Panc1 (cell line): ENCODE measurements around the gene KRI1. TPM values are rescaled to one million over a fixed set of nuclear protein-coding genes. Genes with fewer than 3 reads are reported as not detected.

Experiments used
- ATAC-seq: fragments of 200-7000 bp; cut with Tn5 transposase; 2 replicates; pipeline ENCODE4 v1.9.1; 2020; ENCODE audit warnings: mild to moderate bottlenecking, moderate library complexity
- BruUV-seq: library from RNA; stranded (reverse); fragments of 400-500 nt; replicated peaks from 2 replicates; lab custom pipeline; 2021; lab: Mats Ljungman, UMichigan
- CTCF ChIA-PET: fragments of 300-600 bp; sonication (Branson Sonifier 250); formaldehyde crosslinking; loops from one replicate; lab custom pipeline; 2022; ENCODE audit warnings: antibody characterized with exemption; lab: Charles Lee
- POLR2A ChIA-PET: fragments of 300-600 bp; sonication (Branson Sonifier 250); formaldehyde crosslinking; loops from one replicate; lab custom pipeline; 2022; ENCODE audit warnings: antibody characterized with exemption; lab: Charles Lee
- DNase-seq: peaks from one replicate; pipeline ENCODE4 v3.0.0-alpha.2; 2010; ENCODE audit warnings: low read depth, low spot score
- H3K27ac ChIP-seq: 2 replicates; pipeline ENCODE4 v1.5.1; 2011; ENCODE audit warnings: mild to moderate bottlenecking, low read length, inconsistent platforms
- H3K27me3 ChIP-seq: fragments of 200-500 bp; sonication (Bioruptor generic); 2 replicates; pipeline ENCODE4 v1.6.0; 2014; ENCODE audit warnings: low read length, inconsistent platforms; ENCODE audit not compliant: control insufficient read depth, insufficient read depth
- H3K36me3 ChIP-seq: fragments of 200-500 bp; sonication (Bioruptor generic); 2 replicates; pipeline ENCODE4 v1.5.1; 2014; ENCODE audit warnings: inconsistent platforms, mild to moderate bottlenecking, low read length, moderate library complexity; ENCODE audit not compliant: control insufficient read depth, insufficient read depth
- H3K4me1 ChIP-seq: 2 replicates; pipeline ENCODE4 v1.5.1; 2011; ENCODE audit warnings: inconsistent platforms, mild to moderate bottlenecking, low read length, moderate library complexity; ENCODE audit not compliant: control insufficient read depth, insufficient read depth
- H3K4me3 ChIP-seq, 2 experiments: 2 replicates each; pipeline ENCODE4 v1.5.1; 2011 to 2012; ENCODE audit warnings: low read depth in 2 of 2, low read length in 2 of 2, mild to moderate bottlenecking in 2 of 2, inconsistent platforms in 1 of 2, moderate library complexity in 1 of 2
- H3K9me3 ChIP-seq: fragments of 200-500 bp; sonication (Bioruptor generic); 2 replicates; pipeline ENCODE4 v1.5.1; 2014; ENCODE audit warnings: low read depth, mild to moderate bottlenecking, inconsistent platforms, low read length, moderate library complexity; ENCODE audit not compliant: control insufficient read depth, insufficient read depth
- POLR2AphosphoS5 ChIP-seq: IDR thresholded peaks from 2 replicates; pipeline ENCODE4 v1.6.1; 2012; ENCODE audit warnings: mild to moderate bottlenecking, low read depth, low read length, moderate library complexity
- SIN3A ChIP-seq: IDR thresholded peaks from 2 replicates; pipeline ENCODE4 v1.6.1; 2012; ENCODE audit warnings: low read depth, mild to moderate bottlenecking, low read length, moderate library complexity, borderline replicate concordance; ENCODE audit not compliant: insufficient read depth
- TCF7L2 ChIP-seq: IDR thresholded peaks from 2 replicates; pipeline ENCODE4 v1.6.1; 2011; ENCODE audit warnings: mild to moderate bottlenecking, low read depth, low read length, inconsistent platforms
- in situ Hi-C: cut with HindIII; loops from 2 replicates; pipeline ENCODE4 v1.10.0; 2016; ENCODE audit warnings: low sequenced_read_pairs, low pct_unique_long_range_greater_than_20kb
- intact Hi-C: fragments of 100-400 bp; cut with micrococcal nuclease; formaldehyde crosslinking; loops from one replicate; pipeline ENCODE4 v1.10.0; 2022; ENCODE audit not compliant: unreplicated experiment
- total RNA-seq: library from RNA; stranded (reverse); gene quantifications from one replicate; pipeline ENCODE4 v1.2.1, GENCODE V29; 2021; ENCODE audit not compliant: unreplicated experiment
- TF ChIP-seq, protein P1 (sequence below): fragments of 450-650 bp; IDR thresholded peaks from 2 replicates; pipeline ENCODE4 v1.5.1; 2017; ENCODE audit warnings: mild to moderate bottlenecking
- TF ChIP-seq, protein P2 (sequence below), 2 experiments: IDR thresholded peaks; 2 replicates each; pipeline ENCODE4 v1.6.1; 2011 to 2012; ENCODE audit warnings: low read depth in 2 of 2, control low read depth in 1 of 2, low read length in 1 of 2, mild to moderate bottlenecking in 1 of 2, moderate library complexity in 1 of 2; ENCODE audit not compliant: insufficient read depth in 1 of 2

Gene KRI1
- total RNA-seq, 1 experiment from 2014 or later, result 34.5 TPM

DNA sequence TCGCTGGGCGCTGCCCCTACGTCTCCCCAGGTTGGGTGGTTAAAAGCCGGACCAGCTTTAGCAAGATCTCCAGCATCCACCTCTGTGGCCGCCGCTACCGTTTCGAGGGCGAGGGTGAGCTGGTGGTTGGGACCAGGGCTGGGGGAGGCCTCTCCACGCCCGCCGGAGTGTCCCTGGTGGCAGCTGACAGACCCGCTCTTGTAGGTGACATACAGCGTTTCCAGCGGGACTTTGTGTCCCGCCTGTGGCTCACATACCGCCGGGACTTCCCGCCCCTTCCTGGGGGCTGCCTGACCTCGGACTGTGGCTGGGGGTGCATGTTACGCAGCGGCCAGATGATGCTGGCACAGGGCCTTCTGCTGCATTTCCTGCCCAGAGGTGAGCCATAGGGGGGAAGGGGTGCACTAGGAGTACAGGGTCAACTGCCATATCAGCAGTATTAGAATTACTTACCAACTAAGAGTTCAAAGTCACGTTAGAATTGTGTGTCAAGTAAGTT is 21.0 kb downstream of the KRI1 start:
- H3K4me3 ChIP-seq, result peak overlapping the region; percentile 59 to 77
- H3K9me3 ChIP-seq, result no peaks in the 10 kb centered on the region
- DNase-seq (no peak), ATAC-seq (no peak)
- no peaks in the 10 kb centered on the region; the same call in 1 of the 2 replicates for H3K36me3 ChIP-seq
- POLR2A ChIA-PET, result no interaction called here
- no peaks in the 10 kb centered on the region for H3K27me3 ChIP-seq
- BruUV-seq, result TSS peak; percentile 81
- intact Hi-C loops (no loop called here), in situ Hi-C loops (no loop called here)
- H3K27ac ChIP-seq, result no peak overlapping the region
- H3K4me1 ChIP-seq, result no peaks in the 10 kb centered on the region
- TF ChIP-seq SIN3A, result no peak
- CTCF ChIA-PET, result no interaction called here

DNA sequence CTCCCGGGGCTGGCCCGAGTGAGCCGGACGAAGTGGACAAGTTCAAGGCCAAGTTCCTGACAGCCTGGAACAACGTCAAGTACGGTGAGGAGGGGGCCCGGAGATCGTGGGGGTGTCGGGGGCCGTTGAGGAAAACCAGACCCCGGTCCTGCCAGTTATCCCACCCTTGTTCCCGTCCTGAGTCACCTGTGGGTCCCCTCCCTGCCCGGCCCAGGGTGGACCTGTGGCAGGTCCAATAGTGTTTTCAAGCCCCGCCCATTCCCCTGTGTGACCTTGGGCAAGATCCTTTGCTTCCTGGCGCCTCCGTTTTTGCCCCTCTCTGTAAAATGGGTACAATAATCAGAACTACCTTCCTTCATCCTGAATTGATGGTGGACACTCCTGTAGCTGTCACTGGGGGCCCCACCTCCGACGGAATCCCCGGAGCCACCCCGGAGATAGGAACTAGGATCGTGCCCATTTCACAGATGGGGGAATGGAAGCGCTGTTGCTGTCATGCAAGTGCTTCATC is 21.5 kb downstream of the KRI1 start:
- TF ChIP-seq POLR2AphosphoS5 (no peak), TCF7L2 (no peak), SIN3A (no peak)
- TF ChIP-seq, protein P1, sequence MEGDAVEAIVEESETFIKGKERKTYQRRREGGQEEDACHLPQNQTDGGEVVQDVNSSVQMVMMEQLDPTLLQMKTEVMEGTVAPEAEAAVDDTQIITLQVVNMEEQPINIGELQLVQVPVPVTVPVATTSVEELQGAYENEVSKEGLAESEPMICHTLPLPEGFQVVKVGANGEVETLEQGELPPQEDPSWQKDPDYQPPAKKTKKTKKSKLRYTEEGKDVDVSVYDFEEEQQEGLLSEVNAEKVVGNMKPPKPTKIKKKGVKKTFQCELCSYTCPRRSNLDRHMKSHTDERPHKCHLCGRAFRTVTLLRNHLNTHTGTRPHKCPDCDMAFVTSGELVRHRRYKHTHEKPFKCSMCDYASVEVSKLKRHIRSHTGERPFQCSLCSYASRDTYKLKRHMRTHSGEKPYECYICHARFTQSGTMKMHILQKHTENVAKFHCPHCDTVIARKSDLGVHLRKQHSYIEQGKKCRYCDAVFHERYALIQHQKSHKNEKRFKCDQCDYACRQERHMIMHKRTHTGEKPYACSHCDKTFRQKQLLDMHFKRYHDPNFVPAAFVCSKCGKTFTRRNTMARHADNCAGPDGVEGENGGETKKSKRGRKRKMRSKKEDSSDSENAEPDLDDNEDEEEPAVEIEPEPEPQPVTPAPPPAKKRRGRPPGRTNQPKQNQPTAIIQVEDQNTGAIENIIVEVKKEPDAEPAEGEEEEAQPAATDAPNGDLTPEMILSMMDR, result no peak
- TF ChIP-seq, protein P2, sequence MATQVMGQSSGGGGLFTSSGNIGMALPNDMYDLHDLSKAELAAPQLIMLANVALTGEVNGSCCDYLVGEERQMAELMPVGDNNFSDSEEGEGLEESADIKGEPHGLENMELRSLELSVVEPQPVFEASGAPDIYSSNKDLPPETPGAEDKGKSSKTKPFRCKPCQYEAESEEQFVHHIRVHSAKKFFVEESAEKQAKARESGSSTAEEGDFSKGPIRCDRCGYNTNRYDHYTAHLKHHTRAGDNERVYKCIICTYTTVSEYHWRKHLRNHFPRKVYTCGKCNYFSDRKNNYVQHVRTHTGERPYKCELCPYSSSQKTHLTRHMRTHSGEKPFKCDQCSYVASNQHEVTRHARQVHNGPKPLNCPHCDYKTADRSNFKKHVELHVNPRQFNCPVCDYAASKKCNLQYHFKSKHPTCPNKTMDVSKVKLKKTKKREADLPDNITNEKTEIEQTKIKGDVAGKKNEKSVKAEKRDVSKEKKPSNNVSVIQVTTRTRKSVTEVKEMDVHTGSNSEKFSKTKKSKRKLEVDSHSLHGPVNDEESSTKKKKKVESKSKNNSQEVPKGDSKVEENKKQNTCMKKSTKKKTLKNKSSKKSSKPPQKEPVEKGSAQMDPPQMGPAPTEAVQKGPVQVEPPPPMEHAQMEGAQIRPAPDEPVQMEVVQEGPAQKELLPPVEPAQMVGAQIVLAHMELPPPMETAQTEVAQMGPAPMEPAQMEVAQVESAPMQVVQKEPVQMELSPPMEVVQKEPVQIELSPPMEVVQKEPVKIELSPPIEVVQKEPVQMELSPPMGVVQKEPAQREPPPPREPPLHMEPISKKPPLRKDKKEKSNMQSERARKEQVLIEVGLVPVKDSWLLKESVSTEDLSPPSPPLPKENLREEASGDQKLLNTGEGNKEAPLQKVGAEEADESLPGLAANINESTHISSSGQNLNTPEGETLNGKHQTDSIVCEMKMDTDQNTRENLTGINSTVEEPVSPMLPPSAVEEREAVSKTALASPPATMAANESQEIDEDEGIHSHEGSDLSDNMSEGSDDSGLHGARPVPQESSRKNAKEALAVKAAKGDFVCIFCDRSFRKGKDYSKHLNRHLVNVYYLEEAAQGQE (IDR thresholded peaks at IDR 0.05; ENCODE audit: insufficient read depth in 1 of 2, low read depth in 2 of 2, low read length in 1 of 2), result no peak
- Histone ChIP-seq H3K4me1 (no peaks in the 10 kb centered on the region), H3K36me3 (no peaks in the 10 kb centered on the region; the same call in 1 of the 2 replicates), H3K27me3 (no peaks in the 10 kb centered on the region), H3K27ac (peak overlapping the region; percentile 69), H3K4me3 (peak overlapping the region; percentile 59 to 77), H3K9me3 (no peaks in the 10 kb centered on the region)
- CTCF ChIA-PET, result no interaction called here
- intact Hi-C loops (no loop called here), in situ Hi-C loops (no loop called here)
- POLR2A ChIA-PET, result no interaction called here
- no TSS peak for BruUV-seq
- DNase-seq (no peak), ATAC-seq (peak; percentile 58)
